ENCODE results near the gene PNPLA6. TPM values are rescaled to one million over a fixed set of nuclear protein-coding genes. Genes with fewer than 3 reads are reported as not detected.
"Not testable (repeated sequence)": the region's sequence is repeated elsewhere in the genome, so short reads cannot be mapped to it uniquely, and the experiment has no call there.

The PNPLA6 gene
- total RNA-seq, 1 experiment from 2014 or later, result 14.2 TPM

DNA sequence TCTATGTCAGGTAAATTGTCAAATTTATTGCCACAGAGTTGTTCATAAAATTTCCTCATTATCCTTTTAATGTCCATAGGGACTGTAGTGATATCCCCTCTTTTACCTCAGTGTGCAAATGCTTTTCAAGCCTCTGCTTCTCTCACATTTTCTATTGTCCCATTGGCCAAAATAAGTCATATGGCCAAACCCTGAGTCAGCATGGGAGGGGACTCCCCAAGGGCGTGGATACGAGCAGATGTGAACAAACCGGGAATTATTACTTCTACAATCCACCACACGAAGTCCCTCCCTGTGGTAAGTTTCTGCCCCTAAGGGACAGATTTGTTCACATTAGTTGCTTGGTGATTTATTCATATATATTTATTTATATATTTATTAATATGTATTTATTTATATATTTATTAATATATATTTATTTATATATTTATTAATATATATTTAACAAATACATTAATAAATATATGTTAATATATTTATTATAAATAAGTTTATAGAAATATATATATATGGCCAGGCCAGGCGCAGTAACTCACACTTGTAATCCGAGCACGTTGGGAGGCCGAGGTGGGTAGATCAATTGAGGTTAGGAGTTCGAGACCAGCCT is 40.0 kb downstream of the PNPLA6 start:
- H3K27me3 ChIP-seq, result no peaks in the 10 kb centered on the region
- H3K4me3 ChIP-seq, result no peak overlapping the region
- no peaks in the 10 kb centered on the region for H3K36me3 ChIP-seq
- no peak overlapping the region for H3K27ac ChIP-seq
- H3K4me1 ChIP-seq, result no peaks in the 10 kb centered on the region
- H3K9me3 ChIP-seq (replicated peaks), result no peaks in the 10 kb centered on the region
- DNase-seq, result peak in 1 of 2 experiments; percentile 19

DNA sequence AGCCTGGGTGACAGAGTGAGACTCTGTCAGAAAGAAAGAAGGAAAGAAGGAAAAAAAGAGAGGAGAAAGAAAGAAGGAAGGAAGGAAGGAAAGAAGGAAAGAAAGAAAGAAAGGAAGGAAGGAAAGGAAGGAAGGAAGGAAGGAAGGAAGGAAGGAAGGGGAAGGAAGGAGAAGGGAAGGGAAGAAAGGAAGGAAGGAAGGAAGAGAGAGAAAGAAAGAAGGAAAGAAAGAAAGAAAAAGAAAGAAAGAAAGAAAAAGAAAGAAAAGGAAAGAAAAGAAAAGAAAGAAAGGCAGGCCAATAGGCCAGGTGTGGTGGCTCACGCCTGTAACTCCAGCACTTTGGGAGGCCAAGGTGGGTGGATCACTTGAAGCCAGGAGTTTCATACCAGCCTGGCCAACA is 41.9 kb downstream of the PNPLA6 start:
- not testable (repeated sequence) for H3K27ac ChIP-seq; H3K4me1 ChIP-seq; H3K9me3 ChIP-seq (replicated peaks); DNase-seq; H3K4me3 ChIP-seq; H3K36me3 ChIP-seq; H3K27me3 ChIP-seq

DNA sequence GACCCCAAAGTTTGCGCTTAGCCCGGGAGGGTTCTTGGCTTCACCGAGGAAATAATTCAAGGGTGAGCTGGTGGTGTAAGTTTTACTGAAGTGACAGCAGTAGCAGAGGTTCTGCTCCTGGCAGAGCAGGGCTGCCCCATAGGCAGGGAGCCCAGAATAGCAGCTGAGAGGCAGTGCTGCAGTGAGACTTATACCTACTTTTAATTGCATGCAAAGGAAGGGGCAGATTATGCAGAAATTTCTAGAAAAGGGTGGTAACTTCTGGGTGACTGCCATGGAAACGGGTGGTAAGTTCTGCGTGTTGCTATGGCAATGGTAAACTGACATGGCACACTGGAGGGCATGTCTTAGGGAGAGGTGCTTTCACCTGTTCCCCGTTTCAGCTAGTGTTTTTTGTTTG is 42.6 kb downstream of the PNPLA6 start:
- no peaks in the 10 kb centered on the region for H3K4me1 ChIP-seq
- H3K4me3 ChIP-seq, result no peak overlapping the region
- H3K27ac ChIP-seq, result no peak overlapping the region
- no peaks in the 10 kb centered on the region for H3K36me3 ChIP-seq
- no peaks in the 10 kb centered on the region for H3K27me3 ChIP-seq
- no peaks in the 10 kb centered on the region for H3K9me3 ChIP-seq (replicated peaks)
- DNase-seq, result no peak

DNA sequence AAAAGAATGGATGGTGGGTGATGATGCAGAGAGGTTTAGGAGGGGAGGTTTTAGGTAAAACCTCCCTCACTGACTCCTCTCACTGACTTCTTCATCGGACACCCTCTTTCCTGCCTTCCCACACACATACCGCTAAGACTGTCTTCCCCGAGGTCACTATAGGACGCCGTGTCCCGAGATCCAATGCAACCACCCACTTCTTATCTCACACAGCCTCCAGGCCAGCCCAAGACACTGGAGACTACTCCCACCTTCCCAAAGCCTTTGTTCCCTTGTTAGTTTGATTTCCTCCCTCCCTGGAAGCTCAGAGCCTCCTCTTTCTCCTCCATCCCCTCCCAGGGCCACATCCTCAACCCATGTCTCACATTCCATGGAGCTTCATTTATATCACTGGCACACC is 43.7 kb downstream of the PNPLA6 start:
- no peak overlapping the region for H3K4me3 ChIP-seq
- H3K9me3 ChIP-seq (replicated peaks), result no peaks in the 10 kb centered on the region
- no peak overlapping the region for H3K27ac ChIP-seq
- H3K36me3 ChIP-seq, result no peaks in the 10 kb centered on the region
- DNase-seq, result no peak
- no peaks in the 10 kb centered on the region for H3K27me3 ChIP-seq
- no peaks in the 10 kb centered on the region for H3K4me1 ChIP-seq

DNA sequence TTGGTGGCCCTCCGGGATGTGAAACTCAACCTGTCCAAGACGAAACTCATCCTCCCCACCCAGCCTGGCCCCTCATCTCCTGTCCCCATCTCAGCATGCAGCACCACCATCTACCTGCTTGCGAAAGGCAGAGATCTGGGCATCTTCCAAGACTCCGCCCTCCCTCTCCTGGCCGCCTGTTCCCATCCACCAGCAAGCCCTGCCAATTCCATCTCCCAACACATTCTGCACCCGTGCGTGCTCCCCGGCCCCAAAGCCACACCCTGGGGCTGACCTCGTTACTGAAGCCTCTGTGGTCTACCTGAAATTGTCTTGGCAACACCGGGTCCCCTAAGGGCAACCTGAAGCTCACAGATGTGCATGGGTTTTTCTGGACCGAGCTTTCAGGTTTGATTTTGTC is 46.9 kb downstream of the PNPLA6 start:
- Histone ChIP-seq H3K36me3 (no peaks in the 10 kb centered on the region), H3K27me3 (no peaks in the 10 kb centered on the region), H3K27ac (no peak overlapping the region), H3K4me1 (no peaks in the 10 kb centered on the region), H3K4me3 (no peak overlapping the region), H3K9me3 (replicated peaks) (no peaks in the 10 kb centered on the region)
- DNase-seq, result no peak

DNA sequence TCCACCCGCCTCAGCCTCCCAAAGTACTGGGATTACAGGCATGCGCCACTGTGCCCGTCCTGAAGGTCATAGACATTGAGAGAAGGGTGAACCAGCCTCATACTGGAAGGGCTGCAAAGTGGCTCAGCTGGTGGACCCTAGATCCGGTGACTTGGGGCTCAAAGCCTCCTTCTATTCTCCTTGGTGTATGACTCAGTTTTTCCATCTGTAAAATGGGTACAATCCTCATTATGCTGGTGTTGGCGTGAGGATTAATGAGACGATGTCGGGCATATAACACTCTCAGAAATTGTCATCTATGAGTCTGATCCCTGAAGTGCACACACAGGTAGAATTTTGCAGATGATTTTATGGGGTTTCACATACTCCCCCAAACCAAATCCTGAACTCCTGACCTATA is 54.3 kb downstream of the PNPLA6 start:
- H3K9me3 ChIP-seq (replicated peaks), result no peaks in the 10 kb centered on the region
- H3K4me3 ChIP-seq, result no peak overlapping the region
- H3K4me1 ChIP-seq, result no peaks in the 10 kb centered on the region
- DNase-seq, result no peak
- 0 out of 2 replicates have a peak, but pooled peaks cover 1% of the 10 kb centered on the region for H3K27me3 ChIP-seq
- no peaks in the 10 kb centered on the region for H3K36me3 ChIP-seq
- H3K27ac ChIP-seq, result no peak overlapping the region

DNA sequence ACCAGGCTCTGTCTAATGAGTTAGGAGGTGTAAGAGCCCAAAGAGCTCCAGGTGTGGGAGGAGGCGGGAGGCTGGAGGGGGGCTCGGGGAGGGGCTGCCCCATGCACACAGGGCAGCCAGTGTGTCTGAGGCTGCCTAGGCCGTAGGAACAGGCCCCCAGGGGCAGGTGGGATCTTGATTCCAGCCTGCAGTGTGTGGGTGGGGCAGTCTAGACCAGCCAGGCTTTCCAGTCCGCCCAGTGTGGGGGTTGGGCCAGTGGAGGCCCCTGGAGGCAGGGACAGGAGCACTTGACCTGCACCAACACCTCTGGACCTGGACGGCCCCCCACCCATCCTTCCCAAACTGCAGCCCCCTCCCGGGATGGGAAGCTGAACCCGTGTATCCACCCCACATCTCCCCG is 54.7 kb downstream of the PNPLA6 start:
- Histone ChIP-seq H3K4me3 (no peak overlapping the region), H3K27me3 (0 out of 2 replicates have a peak, but pooled peaks cover 3% of the 10 kb centered on the region), H3K36me3 (no peaks in the 10 kb centered on the region), H3K27ac (no peak overlapping the region), H3K4me1 (no peaks in the 10 kb centered on the region), H3K9me3 (replicated peaks) (no peaks in the 10 kb centered on the region)
- DNase-seq, result no peak

DNA sequence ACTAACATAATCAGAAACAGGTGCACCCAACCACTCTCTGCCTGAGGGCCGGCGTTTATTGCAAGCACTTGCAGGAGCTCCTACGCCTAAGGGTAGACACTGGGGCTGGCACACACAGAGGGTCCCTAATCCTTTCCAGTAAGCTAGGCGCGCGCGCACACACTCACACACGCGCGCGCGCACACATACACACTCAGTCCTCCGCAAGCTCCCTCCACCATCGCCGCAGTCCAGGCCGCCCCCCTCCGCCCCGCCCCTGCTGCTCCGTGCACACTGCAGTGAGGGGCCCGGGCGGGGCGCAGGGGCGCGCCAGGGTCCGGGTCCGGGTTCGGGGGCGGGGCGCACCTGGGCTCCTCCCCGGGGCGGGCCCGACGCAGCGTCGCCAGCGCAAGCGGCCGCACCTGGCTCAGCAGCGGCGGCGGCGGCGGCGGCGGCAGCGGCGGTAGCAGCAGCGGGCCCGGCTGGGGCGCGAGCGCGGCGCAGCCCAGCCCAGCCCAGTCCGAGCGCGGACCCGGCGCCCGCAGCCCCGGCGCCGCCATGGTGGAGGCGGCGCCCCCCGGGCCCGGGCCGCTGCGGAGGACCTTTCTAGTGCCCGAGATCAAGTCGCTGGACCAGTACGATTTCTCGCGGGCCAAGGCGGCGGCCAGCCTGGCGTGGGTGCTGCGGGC is 60.1 kb downstream of the PNPLA6 start, which contains the start of gene CAMSAP3:
Gene CAMSAP3 (plus strand): TSS at position 398 of the 668 bp plus-strand sequence. CDS start 140 bp downstream, at position 538.
- Histone ChIP-seq H3K27me3 (0 out of 2 replicates have a peak, but pooled peaks cover 5% of the 10 kb centered on the region), H3K9me3 (replicated peaks) (no peaks in the 10 kb centered on the region), H3K27ac (no peak within 1 kb of the TSS), H3K4me3 (no peak within 1 kb of the TSS), H3K4me1 (no peaks in the 10 kb centered on the region), H3K36me3 (no peaks in the 10 kb centered on the region)
- DNase-seq, result peak; percentile 26 to 40

DNA sequence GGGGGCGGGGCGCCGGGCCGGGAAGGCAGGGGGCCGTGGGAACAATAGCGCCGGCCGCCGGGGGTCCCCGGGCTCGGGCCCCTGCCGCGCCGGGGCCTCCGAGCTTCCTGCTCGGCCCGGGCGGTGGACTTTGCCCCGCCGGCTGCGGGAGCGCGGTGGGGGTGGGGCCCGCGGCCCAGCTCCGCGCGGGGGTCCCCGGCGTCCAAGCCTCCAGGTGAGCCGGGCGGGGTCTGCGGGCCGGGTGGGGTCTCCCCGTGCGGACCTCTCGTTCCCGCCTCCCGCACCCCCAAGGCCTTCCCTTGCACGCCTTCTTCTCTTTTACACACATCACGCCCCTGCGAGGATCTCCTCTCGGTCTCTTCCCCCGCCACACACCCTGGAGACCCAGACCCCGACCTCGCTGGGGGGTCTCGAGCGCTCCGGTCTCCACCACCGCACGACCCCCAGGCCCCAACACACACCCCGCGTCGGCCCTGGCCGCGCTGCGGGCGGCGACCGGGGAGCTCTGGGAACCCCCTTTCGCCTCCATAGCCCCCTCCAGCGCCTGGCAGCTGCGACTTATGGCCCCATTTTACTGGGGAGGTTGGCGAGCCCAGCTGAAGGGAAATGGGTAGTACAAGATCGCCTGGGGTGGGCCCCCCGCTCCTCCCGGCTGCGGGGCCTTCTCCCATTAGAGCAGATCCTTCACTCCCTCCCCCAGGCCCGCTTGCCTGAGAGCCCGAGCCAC is 60.9 kb downstream of the PNPLA6 start:
- H3K9me3 ChIP-seq (replicated peaks), result no peaks in the 10 kb centered on the region
- H3K4me3 ChIP-seq, result no peak overlapping the region
- H3K4me1 ChIP-seq, result no peaks in the 10 kb centered on the region
- no peak overlapping the region for H3K27ac ChIP-seq
- H3K36me3 ChIP-seq, result no peaks in the 10 kb centered on the region
- DNase-seq, result no peak
- 0 out of 2 replicates have a peak, but pooled peaks cover 5% of the 10 kb centered on the region for H3K27me3 ChIP-seq

DNA sequence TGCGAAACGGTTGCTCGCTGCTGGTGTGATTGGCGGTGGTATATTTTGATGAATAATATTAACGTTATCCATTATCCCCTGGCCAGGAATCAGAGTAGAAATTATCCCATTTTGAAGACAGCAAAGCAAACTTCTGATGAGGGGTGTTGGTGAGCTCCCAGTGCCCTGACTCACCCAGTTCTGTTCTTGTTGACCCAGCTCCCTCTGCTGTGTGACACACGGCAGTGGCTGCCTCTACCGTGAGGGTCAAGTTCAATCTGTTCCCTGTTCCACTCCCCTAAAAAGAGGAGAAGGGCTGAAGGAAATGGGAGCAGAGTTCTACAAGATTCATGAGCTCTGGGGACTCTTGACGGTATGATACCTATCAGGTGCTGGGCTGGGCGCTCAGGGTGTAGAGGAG is 62.2 kb downstream of the PNPLA6 start:
- H3K9me3 ChIP-seq (replicated peaks), result no peaks in the 10 kb centered on the region
- no peak overlapping the region for H3K4me3 ChIP-seq
- DNase-seq, result no peak
- 0 out of 2 replicates have a peak, but pooled peaks cover 5% of the 10 kb centered on the region for H3K27me3 ChIP-seq
- H3K27ac ChIP-seq, result no peak overlapping the region
- H3K36me3 ChIP-seq, result no peaks in the 10 kb centered on the region
- H3K4me1 ChIP-seq, result no peaks in the 10 kb centered on the region

DNA sequence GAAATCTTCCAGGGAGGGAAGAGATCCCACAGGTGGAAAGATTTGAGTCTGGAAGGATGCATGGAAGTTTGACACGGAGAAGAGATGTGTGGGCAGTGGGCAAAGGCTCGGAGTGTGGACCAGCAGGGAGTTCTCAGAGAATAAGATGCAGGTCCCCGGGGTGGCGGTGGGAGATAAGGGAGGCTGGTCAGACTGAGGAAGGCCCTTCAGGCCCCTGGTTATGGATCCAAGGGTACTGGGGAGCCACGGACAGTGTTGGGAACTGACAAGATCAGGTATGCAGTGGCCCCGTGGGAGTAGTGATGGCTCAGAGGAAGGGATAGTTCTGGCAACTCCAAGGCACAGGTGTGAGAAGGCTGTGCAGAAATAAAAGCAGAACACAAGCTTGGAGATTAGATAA is 62.7 kb downstream of the PNPLA6 start:
- no peaks in the 10 kb centered on the region for H3K9me3 ChIP-seq (replicated peaks)
- no peak overlapping the region for H3K4me3 ChIP-seq
- H3K36me3 ChIP-seq, result no peaks in the 10 kb centered on the region
- H3K4me1 ChIP-seq, result no peaks in the 10 kb centered on the region
- DNase-seq, result no peak
- 0 out of 2 replicates have a peak, but pooled peaks cover 5% of the 10 kb centered on the region for H3K27me3 ChIP-seq
- H3K27ac ChIP-seq, result no peak overlapping the region

DNA sequence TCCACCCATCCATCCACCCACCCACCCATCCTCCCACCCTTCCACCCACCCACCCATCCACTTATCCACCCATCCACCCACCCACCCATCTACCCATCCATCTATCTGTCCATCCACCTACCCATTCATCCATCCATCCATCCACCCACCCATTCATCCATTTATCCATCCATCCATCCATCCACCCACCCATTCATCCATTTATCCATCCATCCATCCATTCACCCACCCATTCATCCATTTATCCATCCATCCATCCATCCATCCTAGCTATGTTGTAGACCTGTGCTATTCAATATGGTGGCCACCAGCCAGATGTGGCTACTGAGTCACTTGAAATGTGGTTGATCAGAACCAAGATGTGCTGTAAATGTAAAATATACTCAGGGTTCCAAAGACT is 65.2 kb downstream of the PNPLA6 start:
- no peak for DNase-seq
- H3K4me1 ChIP-seq, result no peaks in the 10 kb centered on the region
- H3K4me3 ChIP-seq, result no peak overlapping the region
- H3K27ac ChIP-seq, result no peak overlapping the region
- no peaks in the 10 kb centered on the region for H3K9me3 ChIP-seq (replicated peaks)
- H3K27me3 ChIP-seq, result no peaks in the 10 kb centered on the region
- no peaks in the 10 kb centered on the region for H3K36me3 ChIP-seq

DNA sequence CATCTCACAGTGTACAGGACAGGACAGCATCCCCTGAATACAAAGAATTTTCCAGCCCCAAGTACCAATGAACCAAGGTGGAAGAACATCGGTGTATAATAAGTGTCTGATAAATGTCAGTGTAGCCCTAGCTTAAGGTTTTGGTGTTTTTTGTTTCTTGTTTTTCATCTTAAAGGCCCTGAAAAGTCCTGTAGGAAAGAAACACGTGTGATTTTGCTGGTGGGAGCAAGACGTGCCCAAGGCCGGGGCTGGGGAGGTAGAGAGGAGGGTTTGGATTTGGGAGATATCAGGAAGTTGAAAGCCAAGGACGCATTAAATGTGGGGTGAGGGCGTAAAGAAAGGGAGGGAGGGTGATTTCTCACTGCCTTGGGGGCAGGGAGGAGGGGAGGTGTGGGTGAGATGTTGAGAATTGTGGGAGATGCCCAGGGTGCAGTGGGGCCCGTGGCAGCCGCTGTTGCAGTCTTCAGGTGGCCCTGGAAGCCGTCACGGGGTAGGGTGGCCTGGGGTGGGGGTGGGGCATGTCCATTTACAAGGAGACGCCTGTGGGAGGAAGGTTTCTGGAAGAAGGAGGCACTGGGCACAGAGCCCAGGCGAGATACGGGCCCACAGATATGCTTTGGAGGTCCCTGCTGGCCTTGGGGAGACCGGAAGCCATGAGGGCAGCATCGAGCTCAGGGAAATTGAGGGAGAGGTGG is 66.9 kb downstream of the PNPLA6 start:
- no peaks in the 10 kb centered on the region for H3K4me1 ChIP-seq
- no peak overlapping the region for H3K4me3 ChIP-seq
- H3K27me3 ChIP-seq, result no peaks in the 10 kb centered on the region
- no peaks in the 10 kb centered on the region for H3K9me3 ChIP-seq (replicated peaks)
- no peak for DNase-seq
- no peak overlapping the region for H3K27ac ChIP-seq
- no peaks in the 10 kb centered on the region for H3K36me3 ChIP-seq

DNA sequence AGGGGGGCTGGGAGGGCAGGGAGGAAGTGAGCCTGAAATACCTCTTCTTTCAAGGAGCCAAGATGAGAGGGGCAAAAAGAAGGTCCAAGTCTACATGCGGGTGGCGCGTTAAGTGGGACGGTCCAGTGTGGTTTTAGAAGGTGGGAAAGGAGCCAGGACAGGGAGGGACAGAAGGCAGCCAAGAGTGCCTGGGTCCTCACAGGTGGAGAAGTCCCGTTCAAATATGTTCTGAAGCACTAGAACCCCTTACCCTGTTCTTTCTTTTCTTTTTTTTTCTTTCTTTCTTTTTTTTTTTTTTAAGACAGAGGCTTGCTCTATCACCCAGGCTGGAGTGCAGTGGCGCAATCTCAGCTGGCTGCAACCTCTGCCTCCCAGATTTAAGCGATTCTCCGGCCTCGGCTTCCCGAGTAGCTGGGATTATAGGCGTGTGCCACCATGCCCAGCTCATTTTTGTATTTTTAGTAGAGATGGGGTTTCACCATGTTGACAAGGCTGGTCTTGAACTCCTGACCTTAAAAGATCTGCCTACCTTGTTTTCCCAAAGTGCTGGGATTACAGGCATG is 67.5 kb downstream of the PNPLA6 start:
- Histone ChIP-seq H3K27ac (no peak overlapping the region), H3K9me3 (replicated peaks) (no peaks in the 10 kb centered on the region), H3K27me3 (no peaks in the 10 kb centered on the region), H3K36me3 (no peaks in the 10 kb centered on the region), H3K4me3 (no peak overlapping the region), H3K4me1 (no peaks in the 10 kb centered on the region)
- DNase-seq, result no peak
